Measurements from ENCODE around the gene PHF21A.

- TF ChIP-seq CTCF (IDR thresholded peaks at IDR 0.05; ENCODE audit: insufficient read depth, low read depth, low read length) (no peak), EZH2 (IDR thresholded peaks at IDR 0.05; ENCODE audit: insufficient read depth, low read length) (no peak)
Measured at GRCh38 chr11:45905095-45905494, 216.2 kb downstream of the PHF21A start.

Data from astrocyte (in vitro differentiated cells and primary cell).